Esophagus muscularis mucosa (tissue), 4 donors: ENCODE measurements around the gene CYP21A2.

ENCODE experiments used
- EP300 ChIP-seq: sonication (generic); formaldehyde crosslinking; IDR thresholded peaks from one replicate; pipeline ENCODE4 v1.6.1; 2017; ENCODE audit warnings: antibody characterized with exemption
- POLR2AphosphoS5 ChIP-seq, 2 donors: sonication (generic); formaldehyde crosslinking; IDR thresholded peaks; one replicate each; pipeline ENCODE4 v1.6.1; 2017; ENCODE audit warnings: antibody characterized with exemption in 2 of 2
- TF ChIP-seq, protein P1 (sequence below), 3 experiments: fragments of 200-600 bp in 2 of 3; fragments of 450-650 bp in 1 of 3; sonication (generic) in 2 of 3; IDR thresholded peaks; one replicate each; pipeline ENCODE4 v1.5.1; 2017 to 2019; ENCODE audit warnings: antibody characterized with exemption in 3 of 3, mild to moderate bottlenecking in 2 of 3, moderate library complexity in 1 of 3

DNA sequence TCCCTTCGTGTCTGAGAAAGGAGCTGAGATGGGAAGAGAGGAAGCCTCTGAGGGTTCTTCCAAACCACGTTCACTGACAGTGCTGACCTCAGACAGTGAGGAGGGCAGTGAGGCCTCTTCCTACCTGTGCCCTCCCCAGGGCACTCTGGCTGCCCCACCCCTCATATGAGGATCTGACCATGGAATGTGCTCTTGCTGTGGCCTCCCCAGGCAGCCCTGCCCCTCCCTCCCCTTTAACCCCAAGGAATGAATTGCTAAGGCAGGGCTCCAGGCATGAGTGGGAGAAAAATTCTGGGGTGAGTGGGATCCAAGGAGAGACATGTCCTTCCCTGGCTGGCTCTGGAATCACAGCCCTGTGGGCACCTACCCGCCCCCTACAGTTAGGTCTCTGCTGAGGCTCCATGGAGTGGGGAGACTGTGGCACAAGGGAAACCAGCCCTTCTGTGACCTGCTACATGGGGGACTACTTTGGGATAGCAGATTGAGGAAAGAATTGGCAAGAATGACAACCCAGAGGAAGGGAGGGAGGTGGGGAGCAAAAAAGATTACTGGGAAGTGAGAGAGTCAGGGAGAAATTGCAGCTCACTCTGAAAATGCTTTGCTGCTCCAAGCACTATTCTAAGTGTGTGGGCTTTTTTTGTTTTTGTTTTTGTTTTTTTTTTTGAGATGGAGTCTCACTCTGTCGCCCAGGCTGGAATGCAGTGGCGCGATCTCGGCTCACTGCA is 41.5 kb downstream of the CYP21A2 start:
- no peak for TF ChIP-seq POLR2AphosphoS5 (IDR thresholded peaks at IDR 0.05)
- TF ChIP-seq, protein P1, sequence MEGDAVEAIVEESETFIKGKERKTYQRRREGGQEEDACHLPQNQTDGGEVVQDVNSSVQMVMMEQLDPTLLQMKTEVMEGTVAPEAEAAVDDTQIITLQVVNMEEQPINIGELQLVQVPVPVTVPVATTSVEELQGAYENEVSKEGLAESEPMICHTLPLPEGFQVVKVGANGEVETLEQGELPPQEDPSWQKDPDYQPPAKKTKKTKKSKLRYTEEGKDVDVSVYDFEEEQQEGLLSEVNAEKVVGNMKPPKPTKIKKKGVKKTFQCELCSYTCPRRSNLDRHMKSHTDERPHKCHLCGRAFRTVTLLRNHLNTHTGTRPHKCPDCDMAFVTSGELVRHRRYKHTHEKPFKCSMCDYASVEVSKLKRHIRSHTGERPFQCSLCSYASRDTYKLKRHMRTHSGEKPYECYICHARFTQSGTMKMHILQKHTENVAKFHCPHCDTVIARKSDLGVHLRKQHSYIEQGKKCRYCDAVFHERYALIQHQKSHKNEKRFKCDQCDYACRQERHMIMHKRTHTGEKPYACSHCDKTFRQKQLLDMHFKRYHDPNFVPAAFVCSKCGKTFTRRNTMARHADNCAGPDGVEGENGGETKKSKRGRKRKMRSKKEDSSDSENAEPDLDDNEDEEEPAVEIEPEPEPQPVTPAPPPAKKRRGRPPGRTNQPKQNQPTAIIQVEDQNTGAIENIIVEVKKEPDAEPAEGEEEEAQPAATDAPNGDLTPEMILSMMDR (IDR thresholded peaks at IDR 0.05) = no peak
- no peak for TF ChIP-seq EP300
